GM23338 (cell line): ENCODE measurements around the gene FARP1. TPM values are rescaled to one million over a fixed set of nuclear protein-coding genes. Genes with fewer than 3 reads are reported as not detected.

Source experiments
- EZH2 ChIP-seq: fragments of 200-600 bp; sonication (generic); IDR thresholded peaks from one replicate; pipeline ENCODE4 v1.8.0; 2017; ENCODE audit warnings: antibody characterized with exemption, mild to moderate bottlenecking, low read depth; ENCODE audit not compliant: unreplicated experiment
- EZH2phosphoT487 ChIP-seq: fragments of 200-600 bp; sonication (generic); IDR thresholded peaks from one replicate; pipeline ENCODE4 v1.8.1; 2018; ENCODE audit warnings: antibody characterized with exemption; ENCODE audit not compliant: unreplicated experiment
- NANOG ChIP-seq: IDR thresholded peaks from 2 replicates; pipeline ENCODE4 v1.6.1; 2016; ENCODE audit warnings: antibody characterized with exemption, borderline replicate concordance
- POLR2AphosphoS5 ChIP-seq: IDR thresholded peaks from 2 replicates; pipeline ENCODE4 v1.6.1; 2016; ENCODE audit warnings: antibody characterized with exemption, low read depth
- ZNF331 ChIP-seq: fragments of 250-450 bp; sonication (Bioruptor Pico); IDR thresholded peaks from 2 replicates; pipeline ENCODE4 v1.5.0; 2020; ENCODE audit warnings: low read depth, mild to moderate bottlenecking, moderate library complexity
- polyA plus RNA-seq: library from polyadenylated mRNA; unstranded; fragments of >200 nt; fragmentation: Nextera tagmentation; extraction: Ambion mirVana; gene quantifications from 2 replicates; pipeline ENCODE4 v1.2.1, GENCODE V29; 2016
- total RNA-seq: library from RNA; depleted of rRNA; stranded (reverse); fragments of >200 nt; shearing (Covaris generic); gene quantifications from 2 replicates; pipeline ENCODE4 v1.2.3, GENCODE V29; 2014
- TF ChIP-seq, protein P1 (sequence below): fragments of 250-450 bp; sonication (Bioruptor Pico); IDR thresholded peaks from 2 replicates; pipeline ENCODE4 v1.5.0; 2020; ENCODE audit warnings: mild to moderate bottlenecking, moderate library complexity
- TF ChIP-seq, protein P2 (sequence below): IDR thresholded peaks from one replicate; pipeline ENCODE4 v1.6.1; 2018; ENCODE audit warnings: antibody characterized with exemption; ENCODE audit not compliant: unreplicated experiment
- TF ChIP-seq, protein P3 (sequence below), 2 experiments: fragments of 200-600 bp in 1 of 2; sonication (generic) in 1 of 2; conservative IDR thresholded peaks; 2 replicates each; pipeline versions ENCODE4 v1.5.1 to v1.6.1; 2016 to 2017; ENCODE audit warnings: antibody characterized with exemption in 2 of 2, low read depth in 2 of 2, mild to moderate bottlenecking in 2 of 2, moderate library complexity in 1 of 2

The FARP1 gene
- total and polyA plus RNA-seq, 2 experiments from 2014 or later: 53.6 to 82.5 TPM

- TF ChIP-seq, protein P1, sequence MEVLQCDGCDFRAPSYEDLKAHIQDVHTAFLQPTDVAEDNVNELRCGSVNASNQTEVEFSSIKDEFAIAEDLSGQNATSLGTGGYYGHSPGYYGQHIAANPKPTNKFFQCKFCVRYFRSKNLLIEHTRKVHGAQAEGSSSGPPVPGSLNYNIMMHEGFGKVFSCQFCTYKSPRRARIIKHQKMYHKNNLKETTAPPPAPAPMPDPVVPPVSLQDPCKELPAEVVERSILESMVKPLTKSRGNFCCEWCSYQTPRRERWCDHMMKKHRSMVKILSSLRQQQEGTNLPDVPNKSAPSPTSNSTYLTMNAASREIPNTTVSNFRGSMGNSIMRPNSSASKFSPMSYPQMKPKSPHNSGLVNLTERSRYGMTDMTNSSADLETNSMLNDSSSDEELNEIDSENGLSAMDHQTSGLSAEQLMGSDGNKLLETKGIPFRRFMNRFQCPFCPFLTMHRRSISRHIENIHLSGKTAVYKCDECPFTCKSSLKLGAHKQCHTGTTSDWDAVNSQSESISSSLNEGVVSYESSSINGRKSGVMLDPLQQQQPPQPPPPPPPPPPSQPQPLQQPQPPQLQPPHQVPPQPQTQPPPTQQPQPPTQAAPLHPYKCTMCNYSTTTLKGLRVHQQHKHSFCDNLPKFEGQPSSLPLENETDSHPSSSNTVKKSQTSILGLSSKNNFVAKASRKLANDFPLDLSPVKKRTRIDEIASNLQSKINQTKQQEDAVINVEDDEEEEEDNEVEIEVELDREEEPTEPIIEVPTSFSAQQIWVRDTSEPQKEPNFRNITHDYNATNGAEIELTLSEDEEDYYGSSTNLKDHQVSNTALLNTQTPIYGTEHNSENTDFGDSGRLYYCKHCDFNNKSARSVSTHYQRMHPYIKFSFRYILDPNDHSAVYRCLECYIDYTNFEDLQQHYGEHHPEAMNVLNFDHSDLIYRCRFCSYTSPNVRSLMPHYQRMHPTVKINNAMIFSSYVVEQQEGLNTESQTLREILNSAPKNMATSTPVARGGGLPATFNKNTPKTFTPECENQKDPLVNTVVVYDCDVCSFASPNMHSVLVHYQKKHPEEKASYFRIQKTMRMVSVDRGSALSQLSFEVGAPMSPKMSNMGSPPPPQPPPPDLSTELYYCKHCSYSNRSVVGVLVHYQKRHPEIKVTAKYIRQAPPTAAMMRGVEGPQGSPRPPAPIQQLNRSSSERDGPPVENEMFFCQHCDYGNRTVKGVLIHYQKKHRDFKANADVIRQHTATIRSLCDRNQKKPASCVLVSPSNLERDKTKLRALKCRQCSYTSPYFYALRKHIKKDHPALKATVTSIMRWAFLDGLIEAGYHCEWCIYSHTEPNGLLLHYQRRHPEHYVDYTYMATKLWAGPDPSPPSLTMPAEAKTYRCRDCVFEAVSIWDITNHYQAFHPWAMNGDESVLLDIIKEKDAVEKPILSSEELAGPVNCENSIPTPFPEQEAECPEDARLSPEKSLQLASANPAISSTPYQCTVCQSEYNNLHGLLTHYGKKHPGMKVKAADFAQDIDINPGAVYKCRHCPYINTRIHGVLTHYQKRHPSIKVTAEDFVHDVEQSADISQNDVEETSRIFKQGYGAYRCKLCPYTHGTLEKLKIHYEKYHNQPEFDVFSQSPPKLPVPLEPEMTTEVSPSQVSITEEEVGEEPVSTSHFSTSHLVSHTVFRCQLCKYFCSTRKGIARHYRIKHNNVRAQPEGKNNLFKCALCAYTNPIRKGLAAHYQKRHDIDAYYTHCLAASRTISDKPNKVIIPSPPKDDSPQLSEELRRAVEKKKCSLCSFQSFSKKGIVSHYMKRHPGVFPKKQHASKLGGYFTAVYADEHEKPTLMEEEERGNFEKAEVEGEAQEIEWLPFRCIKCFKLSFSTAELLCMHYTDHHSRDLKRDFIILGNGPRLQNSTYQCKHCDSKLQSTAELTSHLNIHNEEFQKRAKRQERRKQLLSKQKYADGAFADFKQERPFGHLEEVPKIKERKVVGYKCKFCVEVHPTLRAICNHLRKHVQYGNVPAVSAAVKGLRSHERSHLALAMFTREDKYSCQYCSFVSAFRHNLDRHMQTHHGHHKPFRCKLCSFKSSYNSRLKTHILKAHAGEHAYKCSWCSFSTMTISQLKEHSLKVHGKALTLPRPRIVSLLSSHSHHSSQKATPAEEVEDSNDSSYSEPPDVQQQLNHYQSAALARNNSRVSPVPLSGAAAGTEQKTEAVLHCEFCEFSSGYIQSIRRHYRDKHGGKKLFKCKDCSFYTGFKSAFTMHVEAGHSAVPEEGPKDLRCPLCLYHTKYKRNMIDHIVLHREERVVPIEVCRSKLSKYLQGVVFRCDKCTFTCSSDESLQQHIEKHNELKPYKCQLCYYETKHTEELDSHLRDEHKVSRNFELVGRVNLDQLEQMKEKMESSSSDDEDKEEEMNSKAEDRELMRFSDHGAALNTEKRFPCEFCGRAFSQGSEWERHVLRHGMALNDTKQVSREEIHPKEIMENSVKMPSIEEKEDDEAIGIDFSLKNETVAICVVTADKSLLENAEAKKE (CRISPR knock-in tag): no peak
- TF ChIP-seq POLR2AphosphoS5: no peak
- TF ChIP-seq, protein P2, sequence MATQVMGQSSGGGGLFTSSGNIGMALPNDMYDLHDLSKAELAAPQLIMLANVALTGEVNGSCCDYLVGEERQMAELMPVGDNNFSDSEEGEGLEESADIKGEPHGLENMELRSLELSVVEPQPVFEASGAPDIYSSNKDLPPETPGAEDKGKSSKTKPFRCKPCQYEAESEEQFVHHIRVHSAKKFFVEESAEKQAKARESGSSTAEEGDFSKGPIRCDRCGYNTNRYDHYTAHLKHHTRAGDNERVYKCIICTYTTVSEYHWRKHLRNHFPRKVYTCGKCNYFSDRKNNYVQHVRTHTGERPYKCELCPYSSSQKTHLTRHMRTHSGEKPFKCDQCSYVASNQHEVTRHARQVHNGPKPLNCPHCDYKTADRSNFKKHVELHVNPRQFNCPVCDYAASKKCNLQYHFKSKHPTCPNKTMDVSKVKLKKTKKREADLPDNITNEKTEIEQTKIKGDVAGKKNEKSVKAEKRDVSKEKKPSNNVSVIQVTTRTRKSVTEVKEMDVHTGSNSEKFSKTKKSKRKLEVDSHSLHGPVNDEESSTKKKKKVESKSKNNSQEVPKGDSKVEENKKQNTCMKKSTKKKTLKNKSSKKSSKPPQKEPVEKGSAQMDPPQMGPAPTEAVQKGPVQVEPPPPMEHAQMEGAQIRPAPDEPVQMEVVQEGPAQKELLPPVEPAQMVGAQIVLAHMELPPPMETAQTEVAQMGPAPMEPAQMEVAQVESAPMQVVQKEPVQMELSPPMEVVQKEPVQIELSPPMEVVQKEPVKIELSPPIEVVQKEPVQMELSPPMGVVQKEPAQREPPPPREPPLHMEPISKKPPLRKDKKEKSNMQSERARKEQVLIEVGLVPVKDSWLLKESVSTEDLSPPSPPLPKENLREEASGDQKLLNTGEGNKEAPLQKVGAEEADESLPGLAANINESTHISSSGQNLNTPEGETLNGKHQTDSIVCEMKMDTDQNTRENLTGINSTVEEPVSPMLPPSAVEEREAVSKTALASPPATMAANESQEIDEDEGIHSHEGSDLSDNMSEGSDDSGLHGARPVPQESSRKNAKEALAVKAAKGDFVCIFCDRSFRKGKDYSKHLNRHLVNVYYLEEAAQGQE: no peak
- no peak for TF ChIP-seq ZNF331 (CRISPR knock-in tag)
- TF ChIP-seq NANOG: no peak
- TF ChIP-seq, protein P3, sequence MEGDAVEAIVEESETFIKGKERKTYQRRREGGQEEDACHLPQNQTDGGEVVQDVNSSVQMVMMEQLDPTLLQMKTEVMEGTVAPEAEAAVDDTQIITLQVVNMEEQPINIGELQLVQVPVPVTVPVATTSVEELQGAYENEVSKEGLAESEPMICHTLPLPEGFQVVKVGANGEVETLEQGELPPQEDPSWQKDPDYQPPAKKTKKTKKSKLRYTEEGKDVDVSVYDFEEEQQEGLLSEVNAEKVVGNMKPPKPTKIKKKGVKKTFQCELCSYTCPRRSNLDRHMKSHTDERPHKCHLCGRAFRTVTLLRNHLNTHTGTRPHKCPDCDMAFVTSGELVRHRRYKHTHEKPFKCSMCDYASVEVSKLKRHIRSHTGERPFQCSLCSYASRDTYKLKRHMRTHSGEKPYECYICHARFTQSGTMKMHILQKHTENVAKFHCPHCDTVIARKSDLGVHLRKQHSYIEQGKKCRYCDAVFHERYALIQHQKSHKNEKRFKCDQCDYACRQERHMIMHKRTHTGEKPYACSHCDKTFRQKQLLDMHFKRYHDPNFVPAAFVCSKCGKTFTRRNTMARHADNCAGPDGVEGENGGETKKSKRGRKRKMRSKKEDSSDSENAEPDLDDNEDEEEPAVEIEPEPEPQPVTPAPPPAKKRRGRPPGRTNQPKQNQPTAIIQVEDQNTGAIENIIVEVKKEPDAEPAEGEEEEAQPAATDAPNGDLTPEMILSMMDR (conservative IDR thresholded peaks at IDR 0.05; ENCODE audit: low read depth in 2 of 2): no peak
- no peak for TF ChIP-seq EZH2
- TF ChIP-seq EZH2phosphoT487: no peak
These were observed 223.5 kb downstream of the FARP1 start (continued) for GRCh38 chr13:98366443-98366842.
